Body of pancreas (tissue), 4 donors: ENCODE measurements around the gene CTNNA2. TPM values are rescaled to one million over a fixed set of nuclear protein-coding genes. Genes with fewer than 3 reads are reported as not detected.

Experiments
- ATAC-seq: fragments of 150-250 bp; one replicate; pipeline ENCODE4 v1.9.1; 2016
- DNase-seq, 4 donors: peaks; one replicate each; pipeline ENCODE4 v3.0.0-alpha.2; 2019
- H3K27ac ChIP-seq, 4 donors: fragments of 200-600 bp; sonication (generic); 1 replicate in 3 of 4; 2 replicates in 1 of 4; pipeline versions ENCODE4 v1.5.1 to v1.6.1; 2016 to 2019; ENCODE audit warnings: mild to moderate bottlenecking in 1 of 4, mixed read lengths in 1 of 4, moderate library complexity in 1 of 4
- H3K27me3 ChIP-seq, 2 donors: fragments of 200-600 bp; sonication (generic); one replicate each; pipeline ENCODE4 v1.6.0; 2016; ENCODE audit warnings: mild to moderate bottlenecking in 1 of 2
- H3K36me3 ChIP-seq, 2 donors: fragments of 200-600 bp; sonication (generic); replicated peaks in 1 of 2; 2 replicates each; pipeline ENCODE4 v1.5.1; 2016; ENCODE audit warnings: low read depth in 2 of 2; ENCODE audit not compliant: insufficient read depth in 1 of 2
- H3K4me1 ChIP-seq: fragments of 200-600 bp; sonication (generic); one replicate; pipeline ENCODE4 v1.6.0; 2016
- H3K4me3 ChIP-seq, 2 donors: fragments of 200-600 bp; sonication (generic); 1 replicate in 1 of 2; 2 replicates in 1 of 2; pipeline ENCODE4 v1.5.1; 2016 to 2019
- H3K9me3 ChIP-seq, 3 donors: fragments of 200-600 bp; sonication (generic); 1 replicate in 2 of 3; 2 replicates in 1 of 3; pipeline ENCODE4 v1.5.1; 2016
- CTCF ChIP-seq, 7 experiments: fragments of 450-650 bp in 4 of 7; fragments of 200-600 bp in 3 of 7; sonication (generic) in 3 of 7; IDR thresholded peaks; one replicate each; pipeline ENCODE4 v1.5.1; 2016 to 2019; ENCODE audit warnings: antibody characterized with exemption in 7 of 7
- POLR2A ChIP-seq, 3 donors: fragments of 450-650 bp; IDR thresholded peaks; one replicate each; pipeline ENCODE4 v1.6.1; 2016; ENCODE audit warnings: antibody characterized with exemption in 3 of 3, mild to moderate bottlenecking in 2 of 3
- WGBS, 2 donors: methylation state at CpG; one replicate each; pipeline ENCODE4 v1.1.5; 2017; 5-methylcytosine and 5-hydroxymethylcytosine counted together
- intact Hi-C: fragments of 100-400 bp; cut with DNase I; formaldehyde crosslinking; loops from one replicate; pipeline ENCODE4 v1.15.1; 2023
- total RNA-seq, 2 donors: library from RNA; depleted of rRNA; stranded (reverse); fragments of >200 nt; gene quantifications; one replicate each; pipeline ENCODE4 v1.1.0, GENCODE V29; 2016

Gene CTNNA2
- total RNA-seq, 2 donors from 2014 or later = 0.52 to 29.3 TPM

- no peak overlapping the region for H3K27ac ChIP-seq
- no peaks in the 10 kb centered on the region for H3K4me1 ChIP-seq
- H3K9me3 ChIP-seq = no peaks in the 10 kb centered on the region
- ATAC-seq (no peak), DNase-seq (no peak)
- 79 to 83% methylated on average over 6 of the region's 6 CpGs for WGBS, 2 donors
- no peak for TF ChIP-seq CTCF (IDR thresholded peaks at IDR 0.05)
- no peak for TF ChIP-seq POLR2A (IDR thresholded peaks at IDR 0.05)
- H3K36me3 ChIP-seq = no peaks in the 10 kb centered on the region
- intact Hi-C loops = no loop called here
- H3K4me3 ChIP-seq = no peak overlapping the region
- no peaks in the 10 kb centered on the region for H3K27me3 ChIP-seq
These were observed 51.2 kb downstream of the CTNNA2 start for GRCh38 chr2:79564065-79564464.

- TF ChIP-seq CTCF (IDR thresholded peaks at IDR 0.05) (no peak), POLR2A (IDR thresholded peaks at IDR 0.05) (no peak)
- Histone ChIP-seq H3K4me1 (no peaks in the 10 kb centered on the region), H3K4me3 (no peak overlapping the region), H3K27me3 (no peaks in the 10 kb centered on the region), H3K9me3 (no peaks in the 10 kb centered on the region), H3K36me3 (no peaks in the 10 kb centered on the region), H3K27ac (no peak overlapping the region)
- DNase-seq (no peak), ATAC-seq (no peak)
- intact Hi-C loops = no loop called here
- WGBS, 2 donors = 54 to 56% methylated on average over 5 of the region's 5 CpGs
These were observed 56.2 kb downstream of the CTNNA2 start for GRCh38 chr2:79569048-79569447.

- ATAC-seq (no peak), DNase-seq (no peak)
- no peak for TF ChIP-seq POLR2A (IDR thresholded peaks at IDR 0.05)
- no peak for TF ChIP-seq CTCF (IDR thresholded peaks at IDR 0.05)
These were observed 61.2 kb downstream of the CTNNA2 start for GRCh38 chr2:79573895-79574674.

GRCh38 chr2:79576451-79576850, 63.6 kb downstream of the CTNNA2 start:
- intact Hi-C loops = no loop called here
- TF ChIP-seq POLR2A (IDR thresholded peaks at IDR 0.05) (no peak), CTCF (IDR thresholded peaks at IDR 0.05) (no peak)
- H3K9me3 ChIP-seq = no peaks in the 10 kb centered on the region
- 57 to 60% methylated on average over 4 of the region's 4 CpGs for WGBS, 2 donors
- ATAC-seq = no peak
- no peak overlapping the region for H3K4me3 ChIP-seq
- DNase-seq = no peak
- H3K4me1 ChIP-seq = no peaks in the 10 kb centered on the region
- H3K36me3 ChIP-seq = no peaks in the 10 kb centered on the region
- H3K27me3 ChIP-seq = no peaks in the 10 kb centered on the region
- H3K27ac ChIP-seq = no peak overlapping the region

More at GRCh38 chr2:79573895-79574674, 61.2 kb downstream of the CTNNA2 start:
- 50 to 51% methylated on average over 6 of the region's 6 CpGs for WGBS, 2 donors
- Histone ChIP-seq H3K4me1 (no peaks in the 10 kb centered on the region), H3K9me3 (no peaks in the 10 kb centered on the region), H3K36me3 (no peaks in the 10 kb centered on the region), H3K4me3 (no peak overlapping the region), H3K27me3 (no peaks in the 10 kb centered on the region), H3K27ac (no peak overlapping the region)
- intact Hi-C loops = no loop called here

- intact Hi-C loops = no loop called here
- TF ChIP-seq CTCF (IDR thresholded peaks at IDR 0.05) = no peak
- no peak for TF ChIP-seq POLR2A (IDR thresholded peaks at IDR 0.05)
- Histone ChIP-seq H3K4me3 (no peak overlapping the region), H3K9me3 (no peaks in the 10 kb centered on the region), H3K36me3 (no peaks in the 10 kb centered on the region), H3K27ac (no peak overlapping the region), H3K27me3 (no peaks in the 10 kb centered on the region), H3K4me1 (no peaks in the 10 kb centered on the region)
- 63 to 89% methylated on average over 1 of the region's 1 CpG for WGBS, 2 donors
- ATAC-seq (no peak), DNase-seq (no peak)
These were observed 66.1 kb downstream of the CTNNA2 start for GRCh38 chr2:79578952-79579351.
